Endothelial cell (in vitro differentiated cells): ENCODE data around the gene SRCAP. TPM values are rescaled to one million over a fixed set of nuclear protein-coding genes. Genes with fewer than 3 reads are reported as not detected.
A peak's percentile ranks its signal among the peaks of the same experiment; 100 is the strongest.

Experiments
- DNase-seq: peaks from one replicate; pipeline ENCODE4 v3.0.0; 2021; ENCODE audit warnings: low spot score
- H3K27ac Mint-ChIP-seq: one replicate; pipeline ENCODE4 v1.8.0; 2021; ENCODE audit warnings: mixed read lengths, inconsistent platforms; ENCODE audit not compliant: unreplicated experiment
- H3K27me3 Mint-ChIP-seq: one replicate; pipeline ENCODE4 v1.8.0; 2021; ENCODE audit warnings: mild to moderate bottlenecking, moderate library complexity, mixed read lengths, inconsistent platforms; ENCODE audit not compliant: unreplicated experiment
- H3K36me3 Mint-ChIP-seq: one replicate; pipeline ENCODE4 v1.8.0; 2021; ENCODE audit warnings: mild to moderate bottlenecking, low read depth, mixed read lengths, inconsistent platforms; ENCODE audit not compliant: unreplicated experiment
- H3K4me1 Mint-ChIP-seq: one replicate; pipeline ENCODE4 v1.8.0; 2021; ENCODE audit warnings: mild to moderate bottlenecking, mixed read lengths, inconsistent platforms; ENCODE audit not compliant: unreplicated experiment
- H3K4me3 Mint-ChIP-seq: one replicate; pipeline ENCODE4 v1.8.0; 2021; ENCODE audit warnings: mild to moderate bottlenecking, mixed read lengths, inconsistent platforms; ENCODE audit not compliant: unreplicated experiment
- H3K9me3 Mint-ChIP-seq: one replicate; pipeline ENCODE4 v1.8.0; 2021; ENCODE audit warnings: mixed read lengths, inconsistent platforms; ENCODE audit not compliant: unreplicated experiment
- CTCF ChIP-seq: fragments of 200-600 bp; sonication (generic); IDR thresholded peaks from one replicate; pipeline ENCODE4 v1.5.0; 2021; ENCODE audit warnings: antibody characterized with exemption; ENCODE audit not compliant: unreplicated experiment
- total RNA-seq: library from RNA; stranded (reverse); fragmentation: NEBNext Ultra II Directional; extraction: Animal tissue kit (Norgen Biotek cat#: 25700); gene quantifications from one replicate; pipeline ENCODE4 v1.2.1, GENCODE V29; 2021; ENCODE audit not compliant: unreplicated experiment

The SRCAP gene
- total RNA-seq, 1 donor from 2014 or later, result 62.2 TPM

- TF ChIP-seq CTCF, result no peak
- no peak for DNase-seq
- H3K4me1 Mint-ChIP-seq, result peaks cover 13% of the 10 kb centered on the region
- H3K9me3 Mint-ChIP-seq, result no peaks in the 10 kb centered on the region
- H3K27ac Mint-ChIP-seq, result no peak overlapping the region
- H3K36me3 Mint-ChIP-seq, result peaks cover 80% of the 10 kb centered on the region
- H3K4me3 Mint-ChIP-seq, result peak overlapping the region; percentile 72
- peaks cover 6% of the 10 kb centered on the region for H3K27me3 Mint-ChIP-seq
These were observed 12.7 kb downstream of the SRCAP start for GRCh38 chr16:30711712-30712111.

- H3K27ac Mint-ChIP-seq, result no peak overlapping the region
- peaks cover 8% of the 10 kb centered on the region for H3K27me3 Mint-ChIP-seq
These were observed 16.9 kb downstream of the SRCAP start for GRCh38 chr16:30715750-30716445.

GRCh38 chr16:30720086-30720485, 21.1 kb downstream of the SRCAP start:
- H3K27ac Mint-ChIP-seq, result peak overlapping the region; percentile 2
- H3K36me3 Mint-ChIP-seq, result peaks cover 68% of the 10 kb centered on the region
- TF ChIP-seq CTCF, result no peak
- no peaks in the 10 kb centered on the region for H3K9me3 Mint-ChIP-seq
- no peak for DNase-seq
- peaks cover 6% of the 10 kb centered on the region for H3K27me3 Mint-ChIP-seq
- H3K4me3 Mint-ChIP-seq, result peak overlapping the region; percentile 22
- H3K4me1 Mint-ChIP-seq, result peaks cover 3% of the 10 kb centered on the region

More at GRCh38 chr16:30715750-30716445, 16.9 kb downstream of the SRCAP start:
- Mint-ChIP-seq H3K4me1 (peaks cover 3% of the 10 kb centered on the region), H3K9me3 (no peaks in the 10 kb centered on the region), H3K4me3 (peak overlapping the region; percentile 53), H3K36me3 (peaks cover 64% of the 10 kb centered on the region)
- no peak for DNase-seq
- no peak for TF ChIP-seq CTCF

GRCh38 chr16:30720694-30721093, 21.7 kb downstream of the SRCAP start:
- H3K9me3 Mint-ChIP-seq, result no peaks in the 10 kb centered on the region
- H3K4me1 Mint-ChIP-seq, result peaks cover 3% of the 10 kb centered on the region
- peaks cover 6% of the 10 kb centered on the region for H3K27me3 Mint-ChIP-seq
- DNase-seq, result no peak
- H3K36me3 Mint-ChIP-seq, result peaks cover 68% of the 10 kb centered on the region
- no peak for TF ChIP-seq CTCF
- H3K27ac Mint-ChIP-seq, result no peak overlapping the region
- peak overlapping the region; percentile 22 for H3K4me3 Mint-ChIP-seq

- no peak for TF ChIP-seq CTCF
- Mint-ChIP-seq H3K27ac (no peak overlapping the region), H3K27me3 (peaks cover 7% of the 10 kb centered on the region), H3K36me3 (peaks cover 68% of the 10 kb centered on the region), H3K4me1 (peaks cover 3% of the 10 kb centered on the region), H3K4me3 (peak overlapping the region; percentile 24), H3K9me3 (no peaks in the 10 kb centered on the region)
- no peak for DNase-seq
These were observed 22.2 kb downstream of the SRCAP start for GRCh38 chr16:30721167-30721566.
